GM18498 (cell line): Measurements from ENCODE around the gene VRK1.
"Not testable (repeated sequence)": the region's sequence is repeated elsewhere in the genome, so short reads cannot be mapped to it uniquely, and the experiment has no call there.

Experiments used
- ATAC-seq: cut with Tn5 transposase; IDR thresholded peaks from one replicate; pipeline ENCODE4 v1.9.1; 2021; ENCODE audit warnings: mild to moderate bottlenecking, moderate library complexity; ENCODE audit not compliant: unreplicated experiment

The VRK1 gene

DNA sequence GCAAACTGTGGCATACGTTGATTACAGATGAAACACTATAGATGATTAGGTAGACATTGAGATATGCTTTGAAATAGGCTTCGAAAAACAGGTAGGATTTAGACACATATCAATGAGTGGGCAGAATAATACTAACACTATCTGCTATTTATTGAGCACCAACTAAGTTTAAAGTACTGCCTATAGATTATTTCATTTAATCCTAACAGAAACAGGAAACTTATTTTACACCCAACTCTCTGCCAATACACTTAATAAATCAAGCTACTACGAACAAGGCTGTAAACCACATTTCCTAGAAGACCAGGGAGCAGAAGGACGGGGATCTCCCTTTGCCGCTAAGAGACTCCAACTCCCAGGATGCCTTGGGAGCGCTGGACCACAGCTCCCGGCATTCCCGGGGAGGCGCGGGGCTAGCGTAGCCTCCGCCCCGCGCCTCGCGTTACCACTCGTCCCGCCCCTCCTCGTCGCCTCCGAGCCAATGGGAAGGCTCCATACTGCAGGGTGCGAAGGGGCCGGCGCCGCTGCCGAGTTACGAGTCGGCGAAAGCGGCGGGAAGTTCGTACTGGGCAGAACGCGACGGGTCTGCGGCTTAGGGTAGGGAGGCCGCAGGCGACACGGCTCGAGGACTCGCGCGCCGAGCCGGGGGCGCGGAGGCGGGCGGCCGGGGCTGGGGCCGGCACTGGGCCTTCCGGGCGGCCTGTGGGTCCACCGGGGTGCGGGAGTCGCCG lies at the start of gene VRK1:
VRK1 (plus strand) TSS at position 532 of the 731 bp plus-strand sequence. CDS start 36,090 bp downstream, outside the sequence.
- peak; percentile 98 for ATAC-seq

- no peak for ATAC-seq
Observed at GRCh38 chr14:96747608-96748007, 49.6 kb upstream of the VRK1 start.

DNA sequence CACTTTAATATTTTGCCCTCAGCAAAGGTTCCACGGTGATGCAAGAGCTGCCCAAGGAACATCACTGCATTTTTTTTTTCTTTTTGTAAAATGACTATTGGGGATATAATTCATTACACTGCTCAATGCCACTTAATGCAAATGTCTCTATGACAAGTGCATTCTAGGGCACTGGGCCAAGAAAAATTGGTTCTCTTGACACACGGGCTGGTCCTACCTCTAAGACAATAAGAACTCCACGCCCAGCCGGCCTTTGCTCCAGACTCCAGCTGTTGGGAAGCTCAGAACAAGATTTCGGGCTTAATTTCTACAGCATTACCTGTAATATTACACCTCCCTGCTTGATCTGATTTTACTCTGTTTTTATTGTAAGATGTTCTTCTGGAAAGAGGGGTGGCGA lies 48.8 kb upstream of the VRK1 start:
- ATAC-seq, result no peak

DNA sequence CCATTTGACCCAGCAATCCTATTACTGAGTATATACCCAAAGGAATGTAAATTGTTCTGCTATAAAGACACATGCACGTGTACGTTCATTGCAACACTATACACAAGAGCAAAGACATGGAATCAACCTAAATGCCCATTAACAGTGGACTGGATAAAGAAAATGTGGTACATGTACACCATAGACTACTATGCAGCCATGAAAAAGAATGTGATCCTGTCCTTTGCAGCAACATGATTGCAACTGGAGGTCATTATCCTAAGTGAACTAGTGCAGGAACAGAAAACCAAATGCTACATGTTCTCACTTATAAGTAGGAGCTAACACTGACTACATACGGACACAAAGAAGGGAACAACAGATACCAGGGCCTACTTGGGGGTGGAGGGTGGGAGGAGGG lies 45.7 kb upstream of the VRK1 start:
- ATAC-seq, result no peak

GRCh38 chr14:96752125-96752524 lies 45.1 kb upstream of the VRK1 start:
- no peak for ATAC-seq

DNA sequence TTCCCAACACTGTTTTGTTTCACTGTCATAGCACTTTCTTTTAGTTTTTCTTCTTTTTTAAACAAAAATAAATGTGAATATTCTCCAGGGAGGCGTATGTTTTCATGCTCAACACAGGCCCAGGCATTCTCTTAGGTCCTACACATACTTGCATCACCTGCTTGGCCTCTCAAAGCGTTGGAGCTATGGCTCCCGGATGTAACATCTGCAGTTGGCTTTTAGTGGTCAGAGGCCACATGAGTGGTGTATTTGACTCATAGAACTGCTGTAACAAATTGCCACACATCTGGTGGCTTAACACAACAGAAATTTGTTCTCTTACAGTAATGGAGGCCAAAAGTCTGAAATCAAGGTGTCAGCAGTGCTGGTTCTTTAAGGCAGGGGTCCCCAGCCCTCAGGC lies 44.6 kb upstream of the VRK1 start:
- ATAC-seq, result no peak

GRCh38 chr14:96754162-96754844 lies 42.9 kb upstream of the VRK1 start:
- no peak for ATAC-seq

- no peak for ATAC-seq
Observed at GRCh38 chr14:96754845-96755184, 42.4 kb upstream of the VRK1 start.

DNA sequence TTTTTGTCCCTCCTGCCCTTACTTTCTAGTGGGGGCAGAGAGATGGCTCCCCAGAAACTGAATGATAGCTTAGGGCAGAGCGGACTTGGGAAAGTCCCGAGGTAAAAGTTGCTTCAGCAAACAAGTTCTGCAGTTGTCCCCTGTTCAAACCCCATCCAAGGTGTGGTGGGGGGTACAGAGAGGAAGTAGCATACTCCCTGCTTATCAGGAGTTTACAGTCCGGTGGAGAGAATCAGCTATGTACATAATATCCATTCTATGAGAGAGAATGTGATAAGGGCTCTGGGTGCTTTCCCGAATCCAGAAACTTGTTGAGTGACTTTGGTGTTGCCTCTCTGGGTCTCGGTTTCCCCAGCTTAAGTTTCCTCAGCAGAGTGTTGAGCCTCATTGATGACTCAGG lies 40.4 kb upstream of the VRK1 start:
- no peak for ATAC-seq

GRCh38 chr14:96757456-96757855 lies 39.7 kb upstream of the VRK1 start:
- ATAC-seq, result no peak

GRCh38 chr14:96761066-96761465 lies 36.1 kb upstream of the VRK1 start:
- no peak for ATAC-seq

DNA sequence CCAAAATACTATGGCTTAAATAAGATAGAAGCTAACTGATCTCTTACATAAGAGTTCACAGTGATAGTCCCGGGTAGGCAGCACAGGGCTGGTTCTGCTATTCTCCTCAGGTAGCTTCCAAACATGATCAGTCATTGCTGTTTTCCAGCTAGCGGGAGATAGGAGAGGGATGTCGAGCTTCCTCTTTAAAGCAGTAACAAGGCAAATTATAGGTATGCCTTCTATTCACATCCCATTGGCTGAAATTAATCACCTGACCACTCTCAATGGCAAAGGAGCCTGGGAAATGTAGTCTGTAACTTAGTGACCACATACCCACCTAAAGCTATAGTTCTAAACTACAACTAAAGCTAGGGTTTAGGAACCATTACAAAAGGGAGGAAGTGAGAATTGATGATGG lies 34.5 kb upstream of the VRK1 start:
- ATAC-seq, result peak; percentile 97

DNA sequence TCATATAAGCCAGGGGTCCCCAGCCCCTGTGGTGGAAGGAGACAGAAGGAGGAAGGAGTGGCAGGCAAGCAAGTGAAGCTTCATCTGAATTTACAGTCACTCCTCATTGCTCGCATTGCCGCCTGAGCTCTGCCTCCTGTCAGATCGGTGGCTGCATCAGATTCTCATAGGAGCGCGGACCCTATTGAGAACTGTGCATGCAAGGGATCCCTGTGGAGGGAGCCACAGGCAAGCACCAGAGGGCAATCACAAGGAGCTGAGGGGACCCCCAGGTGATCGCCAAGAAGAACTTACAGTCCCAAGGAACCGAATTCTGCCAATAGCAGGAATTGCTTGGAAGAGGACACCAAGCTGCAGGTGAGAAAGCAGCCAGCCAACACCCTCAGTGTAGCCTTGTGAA lies 33.2 kb upstream of the VRK1 start:
- ATAC-seq, result no peak

GRCh38 chr14:96765205-96765604 lies 32.0 kb upstream of the VRK1 start:
- not testable (repeated sequence) for ATAC-seq

DNA sequence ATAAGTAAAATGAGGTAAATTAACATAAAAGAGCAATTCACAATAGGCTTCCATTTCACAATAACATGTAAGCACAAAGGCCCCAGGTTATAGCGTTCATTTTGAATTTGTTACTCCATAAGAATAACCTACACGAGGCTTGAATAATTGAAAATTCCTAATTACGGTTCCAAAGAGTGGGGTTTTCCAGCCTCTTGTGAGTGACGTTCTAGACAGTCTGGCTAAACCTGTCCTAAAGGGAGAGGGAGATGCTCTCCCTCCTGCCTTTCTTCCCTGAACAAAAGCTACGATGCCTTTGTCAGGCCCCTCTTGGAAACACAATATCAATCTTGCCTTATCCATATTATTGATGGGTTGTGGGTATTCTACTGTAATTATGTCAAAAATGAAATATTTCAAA lies 24.3 kb upstream of the VRK1 start:
- no peak for ATAC-seq

DNA sequence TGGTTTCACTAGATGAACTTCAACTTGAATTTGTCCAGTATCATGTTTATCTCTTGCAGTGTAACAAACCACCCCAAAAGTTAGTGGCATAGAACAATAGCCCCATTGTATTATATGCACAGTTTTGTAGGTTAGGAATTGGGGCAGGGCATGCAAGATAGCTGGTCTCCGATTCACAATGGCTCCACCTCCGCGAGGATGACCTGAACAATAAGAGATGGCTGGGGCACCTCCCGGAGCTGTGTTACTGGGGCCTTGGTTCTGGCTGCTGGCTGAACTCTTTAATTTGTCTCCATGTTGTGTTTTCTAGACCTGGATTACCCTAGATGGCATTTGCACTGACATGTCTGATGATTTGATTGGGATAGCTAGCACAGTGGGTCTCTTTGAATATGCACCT lies 20.4 kb upstream of the VRK1 start:
- ATAC-seq, result no peak

DNA sequence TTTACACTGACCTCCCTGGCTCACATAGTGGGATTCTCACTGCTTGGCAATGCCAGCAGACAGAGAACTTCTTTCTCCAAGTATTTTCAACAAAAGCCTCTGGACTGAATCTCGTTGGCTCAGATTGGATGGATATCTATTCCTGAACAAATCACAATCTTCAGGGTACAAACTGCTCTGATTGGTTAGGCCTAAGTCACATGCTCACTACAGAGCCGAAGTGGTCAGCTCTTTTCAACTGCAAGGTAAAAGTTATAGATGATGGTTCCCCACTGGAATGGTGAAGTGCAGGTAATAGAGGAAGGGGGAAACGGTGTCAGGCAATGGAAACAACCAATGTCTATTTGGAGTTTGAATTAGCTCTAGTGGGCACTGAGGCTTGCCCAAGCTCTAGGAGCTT lies 16.7 kb upstream of the VRK1 start:
- no peak for ATAC-seq

DNA sequence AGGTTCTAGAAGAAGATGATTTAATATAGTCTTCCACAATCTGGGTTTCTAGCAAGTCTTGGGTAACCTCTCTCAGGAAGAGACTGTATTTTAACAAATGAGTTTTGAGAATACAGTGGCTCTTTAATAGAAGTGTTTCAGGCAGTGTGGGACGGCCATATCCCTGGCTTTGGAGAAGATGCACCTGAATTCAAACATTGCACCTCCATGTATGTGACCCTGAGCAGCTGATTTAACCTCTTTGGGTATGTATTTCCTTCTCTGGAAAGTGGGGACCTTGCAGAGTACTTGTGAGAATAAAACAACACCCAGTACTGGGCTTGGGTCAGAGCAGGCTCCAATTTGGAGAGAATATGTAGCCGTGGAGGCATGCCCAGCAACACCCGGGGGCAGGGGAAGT lies 15.8 kb upstream of the VRK1 start:
- no peak for ATAC-seq

GRCh38 chr14:96782436-96782835 lies 14.7 kb upstream of the VRK1 start:
- ATAC-seq, result no peak

- no peak for ATAC-seq
Observed at GRCh38 chr14:96783043-96783914, 13.9 kb upstream of the VRK1 start.

GRCh38 chr14:96783915-96784224 lies 13.3 kb upstream of the VRK1 start:
- no peak for ATAC-seq

DNA sequence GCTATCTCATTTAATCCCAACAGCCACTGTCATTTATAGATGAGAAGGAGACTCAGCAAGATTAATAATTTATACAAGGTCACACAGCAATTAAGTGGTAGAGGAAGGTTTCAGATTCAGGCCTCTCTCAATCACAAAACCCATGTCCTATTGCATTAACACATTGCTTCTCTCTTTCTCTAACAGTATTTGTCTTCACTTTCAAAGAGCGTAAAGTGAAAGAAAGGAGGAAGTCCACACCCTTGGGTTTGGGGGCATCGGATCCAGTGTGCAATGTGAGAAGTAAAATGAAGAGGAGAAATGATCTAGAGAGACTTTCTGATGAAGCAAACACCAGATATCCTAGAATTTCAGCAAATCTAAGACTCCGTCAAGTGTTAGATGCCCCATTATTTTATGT lies 7.0 kb upstream of the VRK1 start:
- ATAC-seq, result no peak
